LNCaP clone FGC (cell line): Measurements from ENCODE around the gene MMEL1.

Experiments used
- DNase-seq: peaks from one replicate; pipeline ENCODE4 v3.0.0-alpha.2; 2011; ENCODE audit warnings: low read depth
- H3K4me3 ChIP-seq: 2 replicates; pipeline ENCODE4 v1.5.1; 2011; ENCODE audit warnings: mild to moderate bottlenecking, low read depth, low read length, control low read depth
- CTCF ChIP-seq: IDR thresholded peaks from 2 replicates; pipeline ENCODE4 v1.5.1; 2012; ENCODE audit warnings: mild to moderate bottlenecking; ENCODE audit not compliant: control insufficient read depth, insufficient read depth; ENCODE audit errors: extremely low read depth

Gene MMEL1

GRCh38 chr1:2638466-2639115, 5.8 kb upstream of the MMEL1 start:
- no peak for DNase-seq
- TF ChIP-seq CTCF = no peak
- H3K4me3 ChIP-seq = no peak overlapping the region

- H3K4me3 ChIP-seq = no peak overlapping the region
- TF ChIP-seq CTCF = no peak
- no peak for DNase-seq
These were observed 4.8 kb upstream of the MMEL1 start for GRCh38 chr1:2637442-2638145.

- H3K4me3 ChIP-seq = no peak overlapping the region
- DNase-seq = no peak
- no peak for TF ChIP-seq CTCF
These were observed 3.9 kb upstream of the MMEL1 start for GRCh38 chr1:2636733-2637132.

GRCh38 chr1:2635361-2636010, 2.7 kb upstream of the MMEL1 start:
- TF ChIP-seq CTCF = no peak
- no peak for DNase-seq

DNA sequence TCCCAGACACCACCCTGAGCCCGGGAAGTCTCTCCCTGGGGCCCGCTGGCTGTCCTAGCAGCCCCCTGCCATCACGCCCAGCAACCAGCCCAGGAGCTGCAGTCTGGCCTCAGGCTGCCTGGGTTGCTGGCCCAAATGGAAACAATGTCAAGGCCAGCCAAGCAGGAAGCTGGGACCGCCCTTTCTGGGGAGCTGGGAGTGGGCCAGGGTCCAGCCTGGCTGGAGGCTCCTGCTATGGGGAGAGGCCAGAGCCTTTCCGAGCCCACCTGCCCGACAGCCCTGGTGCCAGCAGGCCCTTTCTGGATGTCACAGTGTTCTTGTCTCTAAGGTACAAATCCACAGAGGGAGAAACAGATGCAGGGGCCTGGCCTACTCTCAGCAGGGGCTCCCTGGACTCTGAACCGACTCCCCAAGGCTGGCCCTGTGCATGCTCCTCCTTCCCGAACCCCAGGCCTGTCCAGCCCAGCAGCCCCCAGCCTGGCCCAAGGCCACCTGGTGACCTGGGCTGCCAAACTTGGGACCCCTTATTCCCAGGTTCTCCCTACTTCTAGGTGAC, 1.2 kb upstream of the MMEL1 start:
- TF ChIP-seq CTCF = no peak
- no peak overlapping the region for H3K4me3 ChIP-seq
- DNase-seq = no peak

More at GRCh38 chr1:2635361-2636010, 2.7 kb upstream of the MMEL1 start:
- H3K4me3 ChIP-seq = no peak overlapping the region

GRCh38 chr1:2633366-2633935, 635 bp upstream of the MMEL1 start:
- no peak overlapping the region for H3K4me3 ChIP-seq
- no peak for DNase-seq
- TF ChIP-seq CTCF = no peak
